ENCODE results near the gene UBE2Z.
"Not testable (repeated sequence)": the region's sequence is repeated elsewhere in the genome, so short reads cannot be mapped to it uniquely, and the experiment has no call there.

The UBE2Z gene

DNA sequence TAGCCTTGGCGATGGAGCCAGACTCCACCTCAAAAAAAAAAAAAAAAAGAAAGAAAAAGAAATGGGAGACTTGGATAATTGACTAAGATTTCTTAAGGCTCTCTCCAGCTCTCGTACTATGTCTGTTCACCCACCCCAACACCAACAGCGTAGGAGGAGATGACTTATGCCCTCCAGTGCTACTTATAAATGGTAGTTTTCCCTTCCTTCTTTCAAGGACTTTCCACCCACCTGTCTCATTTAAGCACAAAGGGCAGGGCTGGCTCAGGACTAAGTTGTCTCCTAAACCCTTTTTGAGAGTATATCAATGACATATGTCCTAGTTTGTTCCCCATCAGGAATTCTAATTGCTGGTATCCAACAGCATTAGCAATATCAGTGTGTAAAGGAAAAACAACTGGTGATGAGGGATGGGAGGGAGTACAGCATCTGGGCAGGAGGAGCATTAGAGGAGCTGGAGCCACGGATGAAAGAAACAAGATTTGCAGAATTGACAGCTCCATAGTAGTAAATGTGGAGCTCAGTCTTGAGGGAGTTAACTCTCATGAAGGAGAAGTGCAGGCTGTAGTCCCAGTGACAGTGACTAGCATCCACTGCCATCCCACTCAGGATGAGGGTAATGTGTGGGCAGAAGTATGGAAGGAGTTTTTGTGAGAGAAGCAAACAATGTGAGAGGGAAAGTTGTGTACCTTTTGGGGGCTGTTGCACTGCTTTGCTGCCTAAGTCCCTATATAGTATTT is 17.2 kb downstream of the UBE2Z start:
- peaks cover 15% of the 10 kb centered on the region for H3K4me1 Mint-ChIP-seq (ENCODE audit: low read depth)

GRCh38 chr17:48925991-48926342 is 17.8 kb downstream of the UBE2Z start:
- Mint-ChIP-seq H3K4me1 (ENCODE audit: low read depth) (peaks cover 13% of the 10 kb centered on the region), H3K27me3 (no peaks in the 10 kb centered on the region), H3K36me3 (peaks cover 15% of the 10 kb centered on the region), H3K9me3 (ENCODE audit: low read depth) (no peaks in the 10 kb centered on the region), H3K4me3 (no peak overlapping the region), H3K27ac (peak overlapping the region; percentile 78)

More for the DNA sequence above, 17.2 kb downstream of the UBE2Z start:
- H3K27me3 Mint-ChIP-seq, result no peaks in the 10 kb centered on the region
- H3K9me3 Mint-ChIP-seq (ENCODE audit: low read depth), result no peaks in the 10 kb centered on the region
- H3K27ac Mint-ChIP-seq, result peak overlapping the region; percentile 78
- no peak overlapping the region for H3K4me3 Mint-ChIP-seq
- H3K36me3 Mint-ChIP-seq, result peaks cover 17% of the 10 kb centered on the region

DNA sequence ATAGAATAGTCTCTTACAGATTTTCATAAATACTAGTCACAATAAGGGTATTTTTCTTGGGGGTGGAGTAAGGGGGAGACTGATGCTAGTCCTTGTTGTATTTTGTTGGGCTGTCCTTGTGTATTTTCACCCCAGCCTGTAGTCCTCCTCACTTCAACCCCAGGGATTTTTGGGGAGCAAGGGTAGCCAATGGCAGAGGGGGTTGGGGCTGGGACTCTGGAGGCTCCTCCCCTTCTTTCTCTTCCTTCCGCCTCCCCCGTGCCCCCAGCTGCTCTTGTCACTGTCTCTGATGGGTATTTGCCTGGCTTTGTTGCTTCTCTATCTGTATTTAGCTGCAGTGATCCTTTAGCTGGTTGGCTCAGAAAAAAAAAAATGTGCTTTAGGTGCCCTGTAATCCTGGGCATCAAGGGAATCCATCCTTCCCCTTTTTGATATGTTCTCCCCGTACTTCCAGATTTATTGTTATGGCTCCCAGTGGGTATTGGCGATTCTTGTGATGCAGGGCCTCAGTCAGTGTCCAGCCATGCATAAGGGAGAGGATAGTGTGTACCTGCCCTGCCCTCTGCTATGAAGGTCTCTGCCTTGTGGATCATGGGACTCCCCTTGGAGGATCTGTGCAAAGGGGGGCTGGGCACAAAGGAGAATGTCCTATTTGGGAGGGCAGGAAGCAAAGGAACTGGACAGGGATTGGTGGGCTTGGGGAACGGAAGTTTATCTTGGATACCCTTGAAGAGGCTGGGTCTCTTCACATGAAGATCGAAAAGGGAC is 20.0 kb downstream of the UBE2Z start:
- Mint-ChIP-seq H3K27me3 (no peaks in the 10 kb centered on the region), H3K4me3 (no peak overlapping the region), H3K4me1 (ENCODE audit: low read depth) (peaks cover 13% of the 10 kb centered on the region), H3K27ac (peak overlapping the region; percentile 66), H3K9me3 (ENCODE audit: low read depth) (no peaks in the 10 kb centered on the region), H3K36me3 (peaks cover 11% of the 10 kb centered on the region)

DNA sequence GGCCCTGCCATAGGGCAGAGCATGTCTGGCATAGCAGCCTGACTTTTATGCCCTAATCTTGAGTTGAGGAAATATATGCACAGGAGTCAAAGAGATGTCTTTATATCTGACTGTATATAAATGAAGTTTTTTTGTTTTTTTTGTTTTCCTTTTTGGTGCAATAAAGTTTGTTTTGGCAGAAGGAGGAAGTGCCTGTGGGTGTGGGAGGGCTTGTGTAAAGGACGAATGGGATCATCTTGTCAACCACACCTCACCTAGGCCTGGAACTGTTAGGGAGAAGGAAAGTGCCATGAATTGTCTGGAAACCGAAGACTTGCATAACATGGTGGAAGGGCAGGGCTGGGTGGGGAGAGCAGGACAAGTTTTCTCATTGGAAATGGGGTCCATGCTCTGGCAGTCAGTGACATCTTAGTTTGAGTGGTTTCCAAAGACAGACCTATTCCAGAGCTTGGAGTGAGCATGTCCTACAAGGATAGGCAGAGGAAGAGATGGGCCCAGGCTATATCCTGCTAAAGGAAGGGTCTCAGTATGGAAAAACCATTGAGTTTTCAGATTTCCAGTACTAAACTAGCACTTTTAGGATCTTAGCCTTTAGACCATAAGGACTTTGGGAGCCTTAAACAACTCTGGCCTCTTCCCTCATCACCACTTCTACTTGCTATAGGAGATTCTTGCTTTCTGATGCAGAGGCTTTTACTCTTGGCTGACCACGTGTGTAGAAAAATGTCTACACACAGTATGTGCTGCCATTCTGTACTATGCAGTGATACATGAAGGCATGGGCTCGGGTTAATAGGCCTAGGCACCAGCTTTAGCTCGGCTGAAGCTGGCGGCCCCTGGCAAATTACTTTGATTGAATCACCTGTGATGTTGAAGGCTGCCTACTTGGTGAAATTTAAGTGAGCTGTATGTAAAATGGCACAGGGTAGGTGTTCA is 20.9 kb downstream of the UBE2Z start:
- H3K4me3 Mint-ChIP-seq, result no peak overlapping the region
- H3K36me3 Mint-ChIP-seq, result peaks cover 11% of the 10 kb centered on the region
- H3K27ac Mint-ChIP-seq, result peak overlapping the region; percentile 81
- H3K9me3 Mint-ChIP-seq (ENCODE audit: low read depth), result no peaks in the 10 kb centered on the region
- H3K27me3 Mint-ChIP-seq, result no peaks in the 10 kb centered on the region
- peaks cover 13% of the 10 kb centered on the region for H3K4me1 Mint-ChIP-seq (ENCODE audit: low read depth)

- Mint-ChIP-seq H3K36me3 (peaks cover 11% of the 10 kb centered on the region), H3K27me3 (no peaks in the 10 kb centered on the region), H3K4me3 (no peak overlapping the region), H3K9me3 (ENCODE audit: low read depth) (no peaks in the 10 kb centered on the region), H3K4me1 (ENCODE audit: low read depth) (peaks cover 12% of the 10 kb centered on the region), H3K27ac (no peak overlapping the region)
These were observed 21.6 kb downstream of the UBE2Z start for GRCh38 chr17:48929812-48930165.

DNA sequence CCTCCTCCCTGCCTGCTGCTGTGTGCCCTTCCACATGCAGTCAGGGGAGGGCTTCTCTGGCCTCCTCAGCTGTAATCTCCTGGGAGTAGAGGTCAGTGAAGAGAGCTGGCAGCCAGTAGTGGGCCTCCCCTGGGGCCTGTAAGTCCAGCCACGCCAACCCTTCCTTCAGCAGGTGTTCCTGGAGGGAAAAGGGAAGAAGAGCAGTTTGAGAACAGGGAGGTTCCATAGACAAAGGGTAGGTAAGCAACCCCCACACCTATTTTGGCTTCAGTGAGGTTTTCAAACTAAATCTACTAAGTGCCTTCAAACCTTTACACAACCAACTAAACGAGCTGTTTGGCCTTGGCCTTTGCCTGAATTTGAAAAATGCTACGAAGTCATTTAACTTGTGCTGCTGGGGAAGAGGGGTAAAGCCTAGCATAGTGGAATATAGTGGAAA is 22.2 kb downstream of the UBE2Z start:
- Mint-ChIP-seq H3K4me3 (no peak overlapping the region), H3K4me1 (ENCODE audit: low read depth) (peaks cover 7% of the 10 kb centered on the region), H3K9me3 (ENCODE audit: low read depth) (no peaks in the 10 kb centered on the region), H3K27me3 (no peaks in the 10 kb centered on the region), H3K27ac (peak overlapping the region; percentile 79), H3K36me3 (peaks cover 11% of the 10 kb centered on the region)

GRCh38 chr17:48933035-48933434 is 24.8 kb downstream of the UBE2Z start:
- peaks cover 7% of the 10 kb centered on the region for H3K36me3 Mint-ChIP-seq
- H3K27ac Mint-ChIP-seq, result no peak overlapping the region
- H3K9me3 Mint-ChIP-seq (ENCODE audit: low read depth), result no peaks in the 10 kb centered on the region

GRCh38 chr17:48944515-48945260 is 36.5 kb downstream of the UBE2Z start, which contains the start of gene SNF8:
Gene SNF8 (minus strand): TSS chr17:48944842. CDS start chr17:48944734, 108 bp downstream.
- H3K4me3 Mint-ChIP-seq, result peak within 1 kb of the TSS; percentile 99
- peaks cover 12% of the 10 kb centered on the region for H3K4me1 Mint-ChIP-seq (ENCODE audit: low read depth)
- peaks cover 2% of the 10 kb centered on the region for H3K27me3 Mint-ChIP-seq
- no peaks in the 10 kb centered on the region for H3K9me3 Mint-ChIP-seq (ENCODE audit: low read depth)
- no peaks in the 10 kb centered on the region for H3K36me3 Mint-ChIP-seq
- peak within 1 kb of the TSS; percentile 95 for H3K27ac Mint-ChIP-seq

More at GRCh38 chr17:48933035-48933434, 24.8 kb downstream of the UBE2Z start:
- Mint-ChIP-seq H3K27me3 (no peaks in the 10 kb centered on the region), H3K4me3 (no peak overlapping the region), H3K4me1 (ENCODE audit: low read depth) (peaks cover 1% of the 10 kb centered on the region)

GRCh38 chr17:48945261-48945651 is 37.0 kb downstream of the UBE2Z start:
- not testable (repeated sequence) for H3K9me3 Mint-ChIP-seq (ENCODE audit: low read depth); H3K27me3 Mint-ChIP-seq; H3K36me3 Mint-ChIP-seq
- H3K4me3 Mint-ChIP-seq, result peak overlapping the region; percentile 99
- H3K4me1 Mint-ChIP-seq (ENCODE audit: low read depth), result peaks cover 12% of the 10 kb centered on the region
- peak overlapping the region; percentile 93 for H3K27ac Mint-ChIP-seq

- H3K4me1 Mint-ChIP-seq (ENCODE audit: low read depth), result no peaks in the 10 kb centered on the region
- no peaks in the 10 kb centered on the region for H3K36me3 Mint-ChIP-seq
- H3K9me3 Mint-ChIP-seq (ENCODE audit: low read depth), result no peaks in the 10 kb centered on the region
- no peak overlapping the region for H3K27ac Mint-ChIP-seq
- peaks cover 13% of the 10 kb centered on the region for H3K27me3 Mint-ChIP-seq
- H3K4me3 Mint-ChIP-seq, result no peak overlapping the region
These were observed 43.4 kb downstream of the UBE2Z start for GRCh38 chr17:48951572-48951971.

DNA sequence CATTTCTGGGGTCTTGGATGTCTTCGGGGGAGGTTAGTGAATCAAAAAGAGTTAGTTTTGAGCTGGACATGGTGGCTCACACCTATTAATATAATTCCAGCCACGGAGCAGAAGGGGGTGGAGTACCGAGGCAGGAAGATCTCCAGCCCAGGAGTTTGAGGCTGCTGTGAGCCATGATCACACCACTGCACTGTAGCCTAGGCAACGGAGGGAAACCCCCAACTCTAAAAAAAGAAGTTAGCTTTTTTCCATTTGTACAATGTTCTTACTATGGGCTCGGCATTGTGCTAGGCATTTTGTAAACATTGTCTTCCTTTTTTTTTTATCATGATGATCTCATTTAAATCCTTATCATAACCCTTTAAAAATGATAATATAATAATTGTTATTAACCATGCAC is 44.7 kb downstream of the UBE2Z start:
- Mint-ChIP-seq H3K36me3 (no peaks in the 10 kb centered on the region), H3K9me3 (ENCODE audit: low read depth) (no peaks in the 10 kb centered on the region), H3K4me3 (no peak overlapping the region), H3K4me1 (ENCODE audit: low read depth) (no peaks in the 10 kb centered on the region), H3K27ac (no peak overlapping the region), H3K27me3 (peaks cover 12% of the 10 kb centered on the region)

DNA sequence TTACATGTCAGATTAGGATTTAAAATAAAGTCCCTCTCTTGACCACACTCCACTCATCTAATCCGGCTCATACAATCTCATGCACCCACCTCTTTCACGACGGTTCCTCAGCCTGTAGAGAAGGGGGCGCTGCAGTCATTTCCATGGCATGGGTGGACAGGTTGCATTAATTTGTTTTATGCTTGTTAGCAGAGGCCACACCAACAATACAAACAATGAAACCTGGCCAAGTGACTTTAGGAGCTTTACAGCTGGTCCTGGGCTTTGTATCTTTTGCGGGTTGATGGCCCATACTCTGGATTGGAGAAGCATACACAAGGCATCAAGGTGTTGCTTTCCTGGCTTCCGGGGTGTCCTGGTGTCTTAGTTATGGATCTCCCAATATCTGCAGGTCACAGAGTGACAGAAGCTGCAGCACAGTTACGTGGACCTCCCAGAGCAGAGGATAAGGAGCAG is 46.1 kb downstream of the UBE2Z start:
- Mint-ChIP-seq H3K4me1 (ENCODE audit: low read depth) (no peaks in the 10 kb centered on the region), H3K27me3 (peaks cover 17% of the 10 kb centered on the region), H3K27ac (no peak overlapping the region), H3K9me3 (ENCODE audit: low read depth) (no peaks in the 10 kb centered on the region), H3K4me3 (no peak overlapping the region), H3K36me3 (no peaks in the 10 kb centered on the region)

GRCh38 chr17:48960834-48961515 is 52.8 kb downstream of the UBE2Z start:
- Mint-ChIP-seq H3K9me3 (ENCODE audit: low read depth) (no peaks in the 10 kb centered on the region), H3K27ac (no peak overlapping the region), H3K4me1 (ENCODE audit: low read depth) (no peaks in the 10 kb centered on the region), H3K27me3 (peaks cover 26% of the 10 kb centered on the region), H3K4me3 (no peak overlapping the region), H3K36me3 (no peaks in the 10 kb centered on the region)

Measured in activated naive CD8-positive, alpha-beta T cell (primary cell).